SK-N-SH (cell line): ENCODE results near the gene DGKE.

Source experiments
- CTCF ChIP-seq: fragments of 200-600 bp; sonication (generic); IDR thresholded peaks from 2 replicates; pipeline ENCODE4 v1.6.1; 2017; ENCODE audit warnings: antibody characterized with exemption, mild to moderate bottlenecking, moderate library complexity
- EP300 ChIP-seq, 2 experiments: IDR thresholded peaks; 2 replicates each; pipeline versions ENCODE4 v1.4.0 to v1.6.1; 2012; ENCODE audit warnings: borderline replicate concordance in 1 of 2, low read depth in 1 of 2, low read length in 1 of 2
- MXI1 ChIP-seq: IDR thresholded peaks from 2 replicates; pipeline ENCODE4 v1.6.1; 2012; ENCODE audit warnings: mild to moderate bottlenecking, low read depth, low read length, improper control_type of control experiment

DNA sequence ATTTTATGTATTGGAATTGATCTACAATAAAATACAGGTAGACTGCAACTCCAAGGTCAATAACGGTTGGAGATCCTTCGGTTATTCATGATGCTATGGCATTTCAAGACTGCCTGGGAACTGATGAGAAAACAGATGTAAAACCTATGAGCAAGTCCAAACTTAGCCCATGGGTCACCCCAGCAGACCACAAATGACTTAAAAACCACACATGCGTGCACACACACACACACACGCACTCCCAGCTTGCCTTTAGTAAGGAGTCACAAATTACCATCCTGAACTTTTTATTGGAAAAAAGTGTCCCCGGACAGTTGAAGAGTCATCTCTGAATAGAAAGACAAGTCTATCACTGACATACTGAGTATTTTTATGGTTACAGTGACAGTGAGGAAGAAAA, 53.2 kb downstream of the DGKE start:
- TF ChIP-seq EP300 (IDR thresholded peaks at IDR 0.05; ENCODE audit: borderline replicate concordance in 1 of 2, low read depth in 1 of 2, low read length in 1 of 2), result no peak
- no peak for TF ChIP-seq MXI1
- TF ChIP-seq CTCF, result no peak
